GM18508 (cell line): Measurements from ENCODE around the gene MRGPRG.
"Not testable (repeated sequence)": the region's sequence is repeated elsewhere in the genome, so short reads cannot be mapped to it uniquely, and the experiment has no call there.

Experiments
- ATAC-seq: cut with Tn5 transposase; IDR thresholded peaks from one replicate; pipeline ENCODE4 v1.9.1; 2021; ENCODE audit warnings: moderate number of reproducible peaks; ENCODE audit not compliant: insufficient read depth, unreplicated experiment

The MRGPRG gene

DNA sequence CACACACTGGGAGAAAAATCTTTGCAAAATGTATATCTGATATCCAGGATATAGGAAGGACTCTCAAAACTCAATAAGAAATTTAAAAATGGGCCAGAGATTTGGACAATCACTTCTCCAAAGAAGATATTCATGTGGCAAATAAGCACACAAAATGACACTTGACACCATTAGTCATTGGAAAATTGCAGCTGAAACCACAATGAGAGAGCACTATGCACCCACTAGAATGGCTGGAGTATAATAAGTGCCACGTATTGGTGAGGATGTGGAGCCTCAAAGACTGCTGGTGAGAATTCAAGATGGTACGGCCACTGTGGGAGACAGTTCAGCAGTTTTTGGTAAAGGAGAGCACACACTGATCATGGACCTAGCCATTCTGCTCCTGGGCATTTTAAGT, 40.7 kb downstream of the MRGPRG start:
- ATAC-seq = no peak

DNA sequence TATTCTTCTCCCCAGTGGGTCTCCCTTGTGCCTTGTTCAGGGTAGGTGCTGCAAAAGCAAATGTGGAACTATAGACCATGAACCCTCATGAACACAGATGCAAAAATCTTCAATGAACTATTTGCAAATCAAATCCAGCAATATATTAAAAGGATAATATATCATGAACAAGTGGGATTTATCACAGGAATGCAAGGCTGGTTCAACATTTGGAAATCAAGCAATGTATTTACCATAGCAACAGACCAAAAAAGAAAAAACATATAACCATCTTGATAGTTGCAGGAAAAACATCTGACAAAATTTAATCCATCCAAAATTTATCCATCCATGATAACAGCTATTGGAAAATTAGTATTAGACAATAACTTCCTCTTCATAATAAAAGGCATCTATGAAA, 42.1 kb downstream of the MRGPRG start:
- ATAC-seq = no peak

DNA sequence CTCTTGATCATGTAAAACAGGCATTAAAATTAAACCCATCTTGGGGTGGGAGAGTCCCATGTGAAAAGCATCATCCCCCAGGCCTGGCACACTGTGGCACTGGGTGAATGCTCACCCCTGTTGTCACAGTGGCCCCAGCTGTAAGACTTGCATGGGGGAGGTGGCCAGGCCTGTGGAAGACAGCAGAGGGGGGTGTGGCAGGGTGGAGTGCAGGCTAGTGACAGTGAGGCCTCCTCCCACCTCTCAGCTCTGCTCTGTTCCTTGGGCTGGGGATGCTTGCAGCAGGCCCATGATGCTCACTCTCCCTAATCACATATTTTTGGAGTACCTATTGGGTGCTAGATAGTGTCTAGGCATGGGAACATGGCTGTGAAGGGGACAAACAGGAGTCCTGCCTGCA, 43.4 kb downstream of the MRGPRG start:
- ATAC-seq = no peak

GRCh38 chr11:3174387-3174786, 44.2 kb downstream of the MRGPRG start:
- no peak for ATAC-seq

DNA sequence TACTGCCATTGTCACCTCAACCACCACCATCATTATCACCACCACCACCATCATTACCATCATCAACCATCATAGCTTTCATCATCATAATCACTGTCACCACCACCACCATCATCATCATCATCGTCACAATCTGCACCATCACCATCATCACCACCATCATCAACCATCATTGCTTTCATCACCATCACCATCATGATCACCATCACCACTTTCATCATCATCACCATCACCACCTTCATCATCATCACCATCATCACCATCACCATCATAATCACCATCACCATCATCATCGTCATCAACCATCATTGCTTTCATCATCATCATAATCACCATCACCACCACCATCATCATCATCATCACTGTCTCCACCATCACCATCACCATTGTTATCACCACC, 44.8 kb downstream of the MRGPRG start:
- no peak for ATAC-seq

- ATAC-seq = no peak
These were observed 46.6 kb downstream of the MRGPRG start for GRCh38 chr11:3171931-3172560.

GRCh38 chr11:3170756-3171650, 47.6 kb downstream of the MRGPRG start:
- no peak for ATAC-seq

DNA sequence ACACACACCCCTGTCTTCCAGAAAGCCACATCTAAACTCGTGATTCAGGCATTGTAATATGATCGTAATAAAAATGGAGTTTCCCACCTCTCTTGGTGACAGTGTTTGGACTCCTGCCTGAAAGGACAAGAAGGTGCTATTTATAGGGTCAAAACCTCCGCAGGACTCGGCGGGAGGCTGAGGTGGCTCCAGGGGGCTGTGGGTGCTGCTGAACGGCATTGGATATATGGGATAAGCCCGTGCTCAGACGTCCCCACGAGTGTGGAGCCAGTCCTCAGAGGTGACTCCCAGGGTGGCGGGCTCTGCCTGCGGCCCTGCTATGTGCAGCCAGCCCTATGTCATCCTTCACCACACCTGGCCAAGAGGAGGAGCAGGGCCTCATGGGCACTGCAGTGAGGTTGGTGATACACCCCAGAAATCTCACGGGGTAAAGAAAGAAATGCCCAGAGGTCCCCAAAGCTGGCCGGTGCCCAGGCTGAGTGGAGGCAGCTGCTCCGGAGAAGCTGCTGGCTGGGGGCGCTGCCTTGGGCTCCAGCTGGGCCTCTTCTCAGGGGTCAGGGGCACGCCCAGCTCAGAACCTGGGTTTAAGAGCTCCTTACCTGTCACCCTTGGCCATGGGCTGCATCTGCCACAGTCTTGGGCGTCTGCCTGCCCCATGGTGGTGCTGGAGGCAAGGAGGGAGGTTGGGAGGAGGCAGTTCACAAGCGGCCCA, 48.4 kb downstream of the MRGPRG start:
- ATAC-seq = no peak

- no peak for ATAC-seq
These were observed 49.2 kb downstream of the MRGPRG start for GRCh38 chr11:3169255-3170043.

DNA sequence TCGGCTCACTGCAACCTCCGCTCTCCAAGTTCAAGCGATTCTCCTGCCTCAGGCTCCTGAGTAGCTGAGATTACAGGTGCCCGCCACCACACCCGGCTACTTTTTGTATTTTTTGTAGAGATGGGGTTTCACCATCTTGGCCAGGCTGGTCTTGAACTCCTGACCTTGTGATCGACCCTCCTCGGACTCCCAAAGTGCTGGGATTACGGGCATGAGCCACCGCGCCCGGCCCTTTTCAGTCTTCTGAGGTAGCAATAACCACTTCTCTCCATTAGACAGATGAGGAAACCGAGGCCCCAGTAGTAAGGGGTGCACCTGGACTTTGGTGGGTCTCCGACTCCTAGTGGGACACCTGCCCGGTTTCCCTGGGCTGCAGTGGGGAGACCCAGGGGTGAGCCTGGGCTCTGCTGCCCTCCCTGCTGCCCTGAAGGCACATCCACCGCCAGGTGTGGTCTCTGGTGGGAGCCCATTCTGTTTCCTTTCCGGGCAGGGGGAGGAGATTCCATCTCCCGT, 49.8 kb downstream of the MRGPRG start:
- not testable (repeated sequence) for ATAC-seq
